HUES6 (cell line): ENCODE results near the gene FGD4.

ENCODE experiments used
- H3K27ac ChIP-seq: 2 replicates; pipeline ENCODE4 v1.7.0; 2013; ENCODE audit warnings: low read depth, mild to moderate bottlenecking, low read length, inconsistent platforms
- H3K27me3 ChIP-seq: 2 replicates; pipeline ENCODE4 v1.6.1; 2013; ENCODE audit warnings: low read length; ENCODE audit not compliant: control insufficient read depth, insufficient read depth
- H3K36me3 ChIP-seq: 2 replicates; pipeline ENCODE4 v1.6.1; 2013; ENCODE audit warnings: low read length; ENCODE audit not compliant: control insufficient read depth, insufficient read depth
- H3K4me1 ChIP-seq: 2 replicates; pipeline ENCODE4 v1.6.1; 2013; ENCODE audit warnings: low read length; ENCODE audit not compliant: control insufficient read depth, insufficient read depth
- H3K4me3 ChIP-seq: 2 replicates; pipeline ENCODE4 v1.5.1; 2013; ENCODE audit warnings: low read depth, low read length
- H3K9ac ChIP-seq: one replicate; pipeline ENCODE4 v1.6.1; 2013; ENCODE audit warnings: mild to moderate bottlenecking, low read length
- H3K9me3 ChIP-seq: 2 replicates; pipeline ENCODE4 v1.6.1; 2013; ENCODE audit warnings: low read depth, low read length; ENCODE audit not compliant: control insufficient read depth, insufficient read depth

The FGD4 gene

GRCh38 chr12:32609966-32610365 lies 210.6 kb downstream of the FGD4 start:
- Histone ChIP-seq H3K9ac (no peak overlapping the region), H3K4me1 (no peaks in the 10 kb centered on the region), H3K9me3 (no peaks in the 10 kb centered on the region), H3K36me3 (peaks cover 70% of the 10 kb centered on the region), H3K27me3 (no peaks in the 10 kb centered on the region), H3K27ac (no peak overlapping the region), H3K4me3 (no peak overlapping the region)

DNA sequence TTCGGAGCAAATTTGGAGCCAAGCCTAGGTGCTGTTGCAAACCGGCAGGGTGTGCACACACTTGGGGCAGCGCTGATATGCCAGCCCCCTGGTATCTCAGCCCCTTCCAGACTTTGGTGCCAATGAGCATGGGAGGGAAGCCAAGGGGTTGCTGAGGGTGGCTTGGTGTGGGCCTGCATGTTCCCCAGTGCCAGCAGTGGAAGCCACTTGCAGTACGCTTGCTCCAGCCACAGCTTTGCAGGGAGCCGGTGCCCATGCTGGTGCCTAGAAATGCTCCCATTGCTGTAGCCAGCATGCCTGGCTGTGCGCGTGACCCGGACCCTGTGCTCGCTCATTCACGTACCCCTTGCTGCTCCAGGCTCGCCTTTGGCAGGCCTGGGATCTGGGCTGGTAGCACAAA lies 212.6 kb downstream of the FGD4 start:
- H3K9ac ChIP-seq = no peak overlapping the region
- H3K4me1 ChIP-seq = no peaks in the 10 kb centered on the region
- H3K36me3 ChIP-seq = peaks cover 78% of the 10 kb centered on the region
- no peaks in the 10 kb centered on the region for H3K27me3 ChIP-seq
- H3K9me3 ChIP-seq = no peaks in the 10 kb centered on the region
- H3K27ac ChIP-seq = no peak overlapping the region
- no peak overlapping the region for H3K4me3 ChIP-seq

- H3K36me3 ChIP-seq = peaks cover 75% of the 10 kb centered on the region
- no peak overlapping the region for H3K4me3 ChIP-seq
- no peaks in the 10 kb centered on the region for H3K27me3 ChIP-seq
- H3K4me1 ChIP-seq = no peaks in the 10 kb centered on the region
- H3K9ac ChIP-seq = no peak overlapping the region
- no peak overlapping the region for H3K27ac ChIP-seq
- no peaks in the 10 kb centered on the region for H3K9me3 ChIP-seq
Observed at GRCh38 chr12:32612658-32613614, 213.6 kb downstream of the FGD4 start.

- no peaks in the 10 kb centered on the region for H3K27me3 ChIP-seq
- H3K9ac ChIP-seq = no peak overlapping the region
- no peaks in the 10 kb centered on the region for H3K4me1 ChIP-seq
- H3K36me3 ChIP-seq = peaks cover 70% of the 10 kb centered on the region
- no peak overlapping the region for H3K27ac ChIP-seq
- no peaks in the 10 kb centered on the region for H3K9me3 ChIP-seq
- H3K4me3 ChIP-seq = no peak overlapping the region
Observed at GRCh38 chr12:32615441-32615840, 216.1 kb downstream of the FGD4 start.

DNA sequence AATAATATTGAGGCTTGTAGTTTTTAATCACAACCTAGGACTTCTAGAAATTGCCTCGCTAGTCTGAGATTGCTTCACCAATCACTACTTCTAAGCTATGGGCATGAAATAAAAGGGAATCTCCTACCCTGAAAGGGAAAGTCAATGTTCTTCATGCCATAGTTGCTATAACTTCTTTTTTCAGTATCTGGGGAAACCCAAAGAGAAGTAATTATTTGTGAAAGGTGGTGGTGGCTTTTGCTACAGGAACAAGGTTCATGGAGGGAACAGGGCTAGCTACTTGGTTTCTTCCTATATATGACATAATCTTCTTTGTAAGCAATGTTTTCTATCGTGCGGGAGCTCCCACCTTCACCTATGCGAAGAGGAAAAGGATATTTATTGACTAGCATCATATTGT lies 218.2 kb downstream of the FGD4 start:
- H3K36me3 ChIP-seq = peaks cover 69% of the 10 kb centered on the region
- no peaks in the 10 kb centered on the region for H3K27me3 ChIP-seq
- H3K4me1 ChIP-seq = no peaks in the 10 kb centered on the region
- no peak overlapping the region for H3K9ac ChIP-seq
- H3K27ac ChIP-seq = no peak overlapping the region
- no peaks in the 10 kb centered on the region for H3K9me3 ChIP-seq
- no peak overlapping the region for H3K4me3 ChIP-seq

- H3K9me3 ChIP-seq = no peaks in the 10 kb centered on the region
- H3K27ac ChIP-seq = no peak overlapping the region
- no peak overlapping the region for H3K4me3 ChIP-seq
- H3K27me3 ChIP-seq = no peaks in the 10 kb centered on the region
- peaks cover 65% of the 10 kb centered on the region for H3K36me3 ChIP-seq
- H3K9ac ChIP-seq = no peak overlapping the region
- no peaks in the 10 kb centered on the region for H3K4me1 ChIP-seq
Observed at GRCh38 chr12:32618115-32618514, 218.8 kb downstream of the FGD4 start.

DNA sequence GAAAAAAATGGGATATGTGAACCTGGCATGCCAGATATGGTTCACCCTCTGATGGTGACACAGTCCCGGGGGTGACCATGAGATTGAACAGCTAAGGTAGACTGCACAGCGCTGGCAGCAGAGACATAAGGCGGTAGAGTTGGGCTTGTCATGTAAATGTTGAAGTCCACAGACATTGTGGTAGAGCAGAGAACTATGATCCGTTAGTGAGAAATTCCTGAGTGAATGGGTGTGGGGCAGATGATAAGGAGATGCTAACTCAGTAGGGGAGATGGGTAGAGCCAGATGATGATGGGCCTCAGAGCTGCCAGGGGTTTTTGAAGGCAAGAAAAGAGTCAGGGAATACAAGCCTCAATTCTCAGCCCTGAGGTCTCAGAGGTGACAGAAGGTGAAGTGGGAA lies 228.6 kb downstream of the FGD4 start:
- H3K9me3 ChIP-seq = no peaks in the 10 kb centered on the region
- H3K4me3 ChIP-seq = no peak overlapping the region
- no peak overlapping the region for H3K9ac ChIP-seq
- H3K27ac ChIP-seq = no peak overlapping the region
- H3K36me3 ChIP-seq = peaks cover 72% of the 10 kb centered on the region
- no peaks in the 10 kb centered on the region; the same call in 1 of the 2 replicates for H3K4me1 ChIP-seq
- H3K27me3 ChIP-seq = no peaks in the 10 kb centered on the region

DNA sequence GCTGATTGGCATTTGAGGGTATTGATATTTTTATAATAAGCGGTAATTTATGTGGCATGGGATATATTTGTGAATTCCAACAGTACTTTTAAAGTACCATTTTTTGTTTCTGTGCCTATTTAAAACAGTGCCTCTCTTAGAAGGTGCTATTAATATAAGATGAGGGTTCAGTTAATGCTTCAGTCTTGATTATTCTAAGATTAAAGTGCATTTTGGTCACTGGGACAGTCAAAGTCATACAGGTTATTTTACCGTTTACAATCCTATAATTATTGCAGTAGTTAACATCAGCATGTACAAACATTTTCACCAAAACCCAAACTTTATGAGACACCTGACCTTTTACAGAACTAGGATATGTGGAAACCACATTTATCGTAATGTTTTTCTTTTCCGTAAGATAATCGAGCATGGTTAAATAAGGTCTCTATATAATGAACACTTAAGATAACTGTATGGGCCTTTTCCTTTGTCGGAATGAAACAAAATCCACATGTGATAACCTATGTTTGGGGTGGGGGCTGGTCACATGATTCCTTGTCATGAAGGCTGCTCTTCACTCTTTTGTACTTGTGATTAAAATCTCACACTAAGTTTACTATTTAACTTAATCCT lies 242.0 kb downstream of the FGD4 start:
- Histone ChIP-seq H3K9me3 (no peaks in the 10 kb centered on the region), H3K4me3 (no peak overlapping the region), H3K4me1 (no peaks in the 10 kb centered on the region), H3K36me3 (peaks cover 64% of the 10 kb centered on the region), H3K9ac (no peak overlapping the region), H3K27ac (no peak overlapping the region), H3K27me3 (no peaks in the 10 kb centered on the region)

- H3K36me3 ChIP-seq = peaks cover 47% of the 10 kb centered on the region
- H3K9me3 ChIP-seq = no peaks in the 10 kb centered on the region
- H3K9ac ChIP-seq = no peak overlapping the region
Observed at GRCh38 chr12:32644431-32644830, 245.1 kb downstream of the FGD4 start.

GRCh38 chr12:32647275-32647674 lies 247.9 kb downstream of the FGD4 start:
- Histone ChIP-seq H3K36me3 (peaks cover 20% of the 10 kb centered on the region; the same call in 1 of the 2 replicates), H3K9me3 (no peaks in the 10 kb centered on the region), H3K27ac (no peak overlapping the region), H3K4me3 (no peak overlapping the region), H3K9ac (no peak overlapping the region), H3K4me1 (no peaks in the 10 kb centered on the region), H3K27me3 (no peaks in the 10 kb centered on the region)

More at GRCh38 chr12:32644431-32644830, 245.1 kb downstream of the FGD4 start:
- Histone ChIP-seq H3K4me3 (no peak overlapping the region), H3K4me1 (no peaks in the 10 kb centered on the region), H3K27me3 (no peaks in the 10 kb centered on the region), H3K27ac (no peak overlapping the region)

- Histone ChIP-seq H3K4me1 (no peaks in the 10 kb centered on the region), H3K36me3 (peaks cover 7% of the 10 kb centered on the region; the same call in 1 of the 2 replicates), H3K27me3 (no peaks in the 10 kb centered on the region), H3K4me3 (no peak overlapping the region), H3K9ac (no peak overlapping the region), H3K27ac (no peak overlapping the region), H3K9me3 (0 out of 2 replicates have a peak, but pooled peaks cover 3% of the 10 kb centered on the region)
Observed at GRCh38 chr12:32650508-32650907, 251.2 kb downstream of the FGD4 start.
